Thyroid gland (tissue), 4 donors: ENCODE results near the gene HAS3. TPM values are rescaled to one million over a fixed set of nuclear protein-coding genes. Genes with fewer than 3 reads are reported as not detected.

Source experiments
- DNase-seq, 2 donors: peaks; one replicate each; pipeline ENCODE4 v3.0.0-alpha.2; 2019
- H3K27ac ChIP-seq, 3 donors: fragments of 200-600 bp; sonication (generic); 1 replicate in 2 of 3; 2 replicates in 1 of 3; pipeline ENCODE4 v1.5.1; 2016 to 2019; ENCODE audit warnings: mild to moderate bottlenecking in 1 of 3, moderate library complexity in 1 of 3
- H3K27me3 ChIP-seq: fragments of 200-600 bp; sonication (generic); one replicate; pipeline ENCODE4 v1.5.1; 2019
- H3K36me3 ChIP-seq, 2 donors: fragments of 200-600 bp; sonication (generic); one replicate each; pipeline ENCODE4 v1.5.1; 2016 to 2019
- H3K4me1 ChIP-seq, 2 donors: fragments of 200-600 bp; sonication (generic); one replicate each; pipeline ENCODE4 v1.5.1; 2017 to 2019
- H3K4me3 ChIP-seq, 3 donors: fragments of 200-600 bp; sonication (generic); replicated peaks in 1 of 3; 1 replicate in 2 of 3; 2 replicates in 1 of 3; pipeline ENCODE4 v1.5.1; 2016; ENCODE audit warnings: mild to moderate bottlenecking in 1 of 3
- H3K9me3 ChIP-seq: fragments of 200-600 bp; sonication (generic); one replicate; pipeline ENCODE4 v1.5.1; 2017
- POLR2A ChIP-seq, 2 donors: fragments of 450-650 bp; IDR thresholded peaks; one replicate each; pipeline ENCODE4 v1.6.1; 2017; ENCODE audit warnings: antibody characterized with exemption in 2 of 2, mild to moderate bottlenecking in 2 of 2, moderate library complexity in 1 of 2
- WGBS, 2 donors: methylation state at CpG; one replicate each; pipeline ENCODE4 v1.1.5; 2017; 5-methylcytosine and 5-hydroxymethylcytosine counted together
- intact Hi-C: fragments of 100-400 bp; cut with DNase I; formaldehyde crosslinking; loops from one replicate; pipeline ENCODE4 v1.15.1; 2023
- total RNA-seq, 4 donors: library from RNA; depleted of rRNA; stranded (reverse); fragments of >200 nt; gene quantifications; one replicate each; pipeline ENCODE4 v1.2.3, GENCODE V29; 2016
- TF ChIP-seq, protein P1 (sequence below), 6 experiments: fragments of 200-600 bp in 3 of 6; fragments of 450-650 bp in 3 of 6; sonication (generic) in 3 of 6; IDR thresholded peaks; one replicate each; pipeline ENCODE4 v1.5.1; 2016 to 2019; ENCODE audit warnings: antibody characterized with exemption in 6 of 6, mild to moderate bottlenecking in 2 of 6, inconsistent platforms in 1 of 6, moderate library complexity in 1 of 6

HAS3 gene
- total RNA-seq, 4 donors from 2014 or later: 3.5 to 9.1 (median 7.5) TPM

DNA sequence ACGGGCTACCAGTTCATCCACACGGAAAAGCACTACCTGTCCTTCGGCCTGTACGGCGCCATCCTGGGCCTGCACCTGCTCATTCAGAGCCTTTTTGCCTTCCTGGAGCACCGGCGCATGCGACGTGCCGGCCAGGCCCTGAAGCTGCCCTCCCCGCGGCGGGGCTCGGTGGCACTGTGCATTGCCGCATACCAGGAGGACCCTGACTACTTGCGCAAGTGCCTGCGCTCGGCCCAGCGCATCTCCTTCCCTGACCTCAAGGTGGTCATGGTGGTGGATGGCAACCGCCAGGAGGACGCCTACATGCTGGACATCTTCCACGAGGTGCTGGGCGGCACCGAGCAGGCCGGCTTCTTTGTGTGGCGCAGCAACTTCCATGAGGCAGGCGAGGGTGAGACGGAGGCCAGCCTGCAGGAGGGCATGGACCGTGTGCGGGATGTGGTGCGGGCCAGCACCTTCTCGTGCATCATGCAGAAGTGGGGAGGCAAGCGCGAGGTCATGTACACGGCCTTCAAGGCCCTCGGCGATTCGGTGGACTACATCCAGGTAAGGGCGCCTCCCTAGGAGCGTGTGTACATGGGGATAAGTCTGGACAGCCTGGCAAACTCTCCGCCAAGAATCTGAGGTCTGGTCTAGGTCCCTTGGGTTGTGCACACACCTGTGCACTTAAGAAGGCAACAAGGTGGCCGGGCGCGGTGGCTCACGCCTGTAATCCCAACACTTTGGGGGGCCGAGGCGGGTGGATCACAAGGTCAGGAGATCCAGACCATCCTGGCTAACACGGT lies 4.2 kb downstream of the HAS3 start:
- Histone ChIP-seq H3K27ac (no peak overlapping the region), H3K27me3 (no peaks in the 10 kb centered on the region), H3K4me3 (no peak overlapping the region), H3K9me3 (no peaks in the 10 kb centered on the region), H3K36me3 (peaks cover 8 to 19% of the 10 kb centered on the region in 2 donors), H3K4me1 (peaks cover 39 to 47% of the 10 kb centered on the region in 2 donors)
- no peak for TF ChIP-seq POLR2A (IDR thresholded peaks at IDR 0.05)
- TF ChIP-seq, protein P1, sequence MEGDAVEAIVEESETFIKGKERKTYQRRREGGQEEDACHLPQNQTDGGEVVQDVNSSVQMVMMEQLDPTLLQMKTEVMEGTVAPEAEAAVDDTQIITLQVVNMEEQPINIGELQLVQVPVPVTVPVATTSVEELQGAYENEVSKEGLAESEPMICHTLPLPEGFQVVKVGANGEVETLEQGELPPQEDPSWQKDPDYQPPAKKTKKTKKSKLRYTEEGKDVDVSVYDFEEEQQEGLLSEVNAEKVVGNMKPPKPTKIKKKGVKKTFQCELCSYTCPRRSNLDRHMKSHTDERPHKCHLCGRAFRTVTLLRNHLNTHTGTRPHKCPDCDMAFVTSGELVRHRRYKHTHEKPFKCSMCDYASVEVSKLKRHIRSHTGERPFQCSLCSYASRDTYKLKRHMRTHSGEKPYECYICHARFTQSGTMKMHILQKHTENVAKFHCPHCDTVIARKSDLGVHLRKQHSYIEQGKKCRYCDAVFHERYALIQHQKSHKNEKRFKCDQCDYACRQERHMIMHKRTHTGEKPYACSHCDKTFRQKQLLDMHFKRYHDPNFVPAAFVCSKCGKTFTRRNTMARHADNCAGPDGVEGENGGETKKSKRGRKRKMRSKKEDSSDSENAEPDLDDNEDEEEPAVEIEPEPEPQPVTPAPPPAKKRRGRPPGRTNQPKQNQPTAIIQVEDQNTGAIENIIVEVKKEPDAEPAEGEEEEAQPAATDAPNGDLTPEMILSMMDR (IDR thresholded peaks at IDR 0.05): no peak
- DNase-seq: no peak
- WGBS, 2 donors: 96 to 97% methylated on average over 26 to 31 of the region's 48 CpGs
- intact Hi-C loops: loop anchor here (5.0 kb wide), 1 partner anchor 207 kb away; no protein-coding TSS in a partner anchor

DNA sequence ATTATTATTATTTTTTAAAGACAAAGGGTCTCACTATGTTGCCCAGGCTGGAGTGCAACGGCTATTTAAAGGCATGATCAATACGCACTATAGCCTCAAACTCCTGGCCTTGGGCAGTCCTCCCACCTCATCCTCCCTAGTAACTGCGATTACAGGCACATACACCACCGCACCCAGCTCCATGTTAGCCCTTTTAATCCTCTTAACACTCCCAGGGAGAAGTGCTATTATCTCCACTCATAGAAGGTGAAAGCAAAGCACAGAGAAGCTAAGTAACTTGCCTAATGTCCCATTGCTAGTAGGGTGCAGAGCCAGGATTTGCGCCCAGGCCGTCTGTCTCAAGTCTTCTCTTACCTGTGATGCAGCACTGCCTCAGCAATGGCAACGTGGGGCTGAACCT lies 5.0 kb downstream of the HAS3 start:
- intact Hi-C loops: no loop called here
- DNase-seq: no peak
- Histone ChIP-seq H3K36me3 (peaks cover 16 to 22% of the 10 kb centered on the region in 2 donors), H3K4me1 (peaks cover 39 to 47% of the 10 kb centered on the region in 2 donors), H3K27me3 (no peaks in the 10 kb centered on the region), H3K4me3 (no peak overlapping the region), H3K9me3 (no peaks in the 10 kb centered on the region), H3K27ac (peak overlapping the region in 1 of 3 donors; percentile 22)
- WGBS, 2 donors: 87% methylated on average over 7 of the region's 7 CpGs
- no peak for TF ChIP-seq POLR2A (IDR thresholded peaks at IDR 0.05)

DNA sequence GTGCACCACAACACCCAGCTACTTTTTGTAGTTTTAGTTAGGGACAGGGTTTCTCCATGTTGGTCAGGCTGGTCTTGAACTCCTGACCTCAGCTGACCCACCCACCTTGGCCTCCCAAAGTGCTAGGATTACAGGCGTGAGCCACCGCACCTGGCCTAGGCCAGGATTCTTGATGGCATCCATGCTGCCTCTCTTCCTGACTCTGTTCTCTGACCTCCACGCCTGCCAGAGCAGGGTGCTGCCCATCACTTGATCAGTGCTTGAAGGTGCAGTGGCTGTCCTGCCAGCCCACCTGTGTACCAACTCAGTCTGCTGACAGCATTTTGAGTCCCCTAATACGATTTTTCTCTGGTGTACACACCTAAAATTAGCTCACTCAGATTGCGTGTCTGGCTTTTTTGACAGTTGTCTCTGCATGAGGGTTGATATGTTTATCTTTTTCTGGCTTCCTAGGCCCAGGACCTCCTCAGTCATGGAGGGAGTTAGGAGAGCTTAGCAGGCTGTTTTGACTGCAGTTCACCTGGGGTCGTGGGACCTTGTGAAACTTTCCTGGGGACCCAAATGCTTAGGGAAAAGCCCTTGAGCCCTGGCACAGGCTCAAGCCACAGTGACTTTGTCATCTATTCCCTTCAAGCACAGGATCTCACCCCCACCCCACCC lies 5.9 kb downstream of the HAS3 start:
- WGBS, 2 donors: 76 to 80% methylated on average over 6 of the region's 6 CpGs
- no peak for DNase-seq
- H3K36me3 ChIP-seq: peaks cover 18 to 25% of the 10 kb centered on the region in 2 donors
- H3K4me1 ChIP-seq: peaks cover 38 to 48% of the 10 kb centered on the region in 2 donors
- intact Hi-C loops: no loop called here
- no peaks in the 10 kb centered on the region for H3K9me3 ChIP-seq
- TF ChIP-seq, protein P1 (IDR thresholded peaks at IDR 0.05): no peak
- TF ChIP-seq POLR2A (IDR thresholded peaks at IDR 0.05): no peak
- H3K4me3 ChIP-seq: no peak overlapping the region
- no peaks in the 10 kb centered on the region for H3K27me3 ChIP-seq
- H3K27ac ChIP-seq: peak overlapping the region in 2 of 3 donors; percentile 43 to 52

DNA sequence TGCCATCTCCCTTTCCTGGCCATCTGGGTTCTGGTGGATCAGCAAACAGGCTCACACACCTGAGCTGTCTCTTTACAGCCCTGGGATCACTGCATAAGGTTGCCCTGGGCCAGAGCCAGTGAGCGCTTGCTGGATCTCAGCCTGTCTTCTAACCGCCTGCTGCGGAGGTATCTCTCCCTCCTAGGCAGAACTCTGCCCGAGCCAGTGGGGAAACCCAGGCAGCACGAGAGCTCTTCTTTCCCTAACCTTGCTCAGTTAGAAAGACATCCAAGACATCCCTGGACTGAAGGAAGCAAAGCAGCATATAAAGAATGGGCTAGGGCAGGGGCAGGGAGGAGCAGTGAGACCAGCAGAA lies 6.4 kb downstream of the HAS3 start:
- Histone ChIP-seq H3K27me3 (no peaks in the 10 kb centered on the region), H3K4me3 (no peak overlapping the region), H3K27ac (peak overlapping the region in 2 of 3 donors; percentile 43 to 52), H3K9me3 (no peaks in the 10 kb centered on the region), H3K36me3 (peaks cover 18 to 25% of the 10 kb centered on the region in 2 donors), H3K4me1 (peaks cover 33 to 48% of the 10 kb centered on the region in 2 donors)
- TF ChIP-seq, protein P1 (IDR thresholded peaks at IDR 0.05): no peak
- no peak for TF ChIP-seq POLR2A (IDR thresholded peaks at IDR 0.05)
- intact Hi-C loops: no loop called here
- 56 to 74% methylated on average over 5 of the region's 5 CpGs for WGBS, 2 donors
- peak; percentile 49 to 63 for DNase-seq

DNA sequence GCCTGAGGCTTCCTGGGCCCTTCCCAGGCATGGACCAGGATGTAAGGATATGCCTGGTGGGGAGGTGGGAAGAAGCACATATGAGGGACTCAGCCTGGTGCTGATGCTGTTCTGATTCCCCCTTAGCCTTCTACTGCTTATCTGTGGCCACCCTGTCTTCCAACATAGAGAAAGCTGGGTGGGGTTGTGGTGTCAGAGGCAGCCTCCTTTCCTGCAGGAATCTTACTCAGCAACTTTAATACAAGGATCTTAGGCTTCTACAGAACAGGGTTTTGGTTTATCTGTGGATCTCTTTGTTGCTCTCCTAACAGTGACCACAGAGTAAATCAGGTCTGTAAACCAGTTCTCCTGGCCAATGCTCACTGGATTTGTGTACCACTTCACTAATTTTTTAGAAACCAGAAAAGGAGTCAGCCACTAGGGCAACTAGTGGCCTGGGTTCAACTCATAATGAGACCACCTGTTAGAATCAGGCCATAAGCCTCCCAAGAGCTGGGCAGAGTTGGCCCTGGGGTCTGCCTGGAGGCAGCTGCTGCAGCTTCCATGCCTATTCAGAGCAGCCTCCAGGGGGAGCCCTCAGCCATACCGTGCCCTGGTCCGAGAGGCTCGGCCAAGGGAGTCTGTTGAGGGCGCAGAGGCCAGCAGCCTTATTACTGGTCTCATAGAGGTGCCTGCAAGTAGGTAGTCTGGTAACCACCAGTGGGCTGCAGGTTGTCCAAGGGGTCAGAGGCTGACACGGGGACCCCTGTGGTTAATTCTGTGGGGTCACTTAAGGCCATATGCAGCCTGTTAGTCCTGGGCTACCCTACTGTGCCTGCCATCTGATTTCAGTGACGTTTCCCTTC lies 7.1 kb downstream of the HAS3 start:
- peaks cover 18 to 25% of the 10 kb centered on the region in 2 donors for H3K36me3 ChIP-seq
- peak; percentile 42 to 45 for DNase-seq
- intact Hi-C loops: no loop called here
- H3K27me3 ChIP-seq: no peaks in the 10 kb centered on the region
- WGBS, 2 donors: 43 to 60% methylated on average over 6 of the region's 6 CpGs
- no peak overlapping the region for H3K4me3 ChIP-seq
- H3K27ac ChIP-seq: peak overlapping the region in 2 of 3 donors; percentile 43 to 52
- peaks cover 27 to 47% of the 10 kb centered on the region in 2 donors for H3K4me1 ChIP-seq
- TF ChIP-seq, protein P1 (IDR thresholded peaks at IDR 0.05): peak; percentile 15 to 66 (median 37)
- no peak for TF ChIP-seq POLR2A (IDR thresholded peaks at IDR 0.05)
- H3K9me3 ChIP-seq: no peaks in the 10 kb centered on the region
